NCI-H2029 (cell line): ENCODE measurements around the gene CCDC127.
"Not testable (repeated sequence)": the region's sequence is repeated elsewhere in the genome, so short reads cannot be mapped to it uniquely, and the experiment has no call there.

Source experiments
- DNase-seq: peaks from one replicate; lab custom pipeline; 2025; lab: John Stamatoyannopoulos, UW

Gene CCDC127

GRCh38 chr5:233426-233825, 15.5 kb upstream of the CCDC127 start:
- not testable (repeated sequence) for DNase-seq

GRCh38 chr5:231661-232060, 13.7 kb upstream of the CCDC127 start:
- DNase-seq = no peak

GRCh38 chr5:230711-231110, 12.8 kb upstream of the CCDC127 start:
- no peak for DNase-seq

- no peak for DNase-seq
These were observed 10.9 kb upstream of the CCDC127 start for GRCh38 chr5:228886-229285.

GRCh38 chr5:227375-227774, 9.4 kb upstream of the CCDC127 start:
- not testable (repeated sequence) for DNase-seq

- DNase-seq = no peak
These were observed 7.4 kb upstream of the CCDC127 start for GRCh38 chr5:225334-225733.

- DNase-seq = no peak
These were observed 5.8 kb upstream of the CCDC127 start for GRCh38 chr5:223791-224190.

GRCh38 chr5:222951-223715, 5.2 kb upstream of the CCDC127 start:
- DNase-seq = not testable (repeated sequence)

- no peak for DNase-seq
These were observed 2.0 kb upstream of the CCDC127 start for GRCh38 chr5:219991-220390.

GRCh38 chr5:219460-219863, 1.5 kb upstream of the CCDC127 start:
- no peak for DNase-seq

GRCh38 chr5:218457-219291, 721 bp upstream of the CCDC127 start:
- no peak for DNase-seq

- DNase-seq = not testable (repeated sequence)
These were observed 1.9 kb downstream of the CCDC127 start for GRCh38 chr5:216076-216475.

GRCh38 chr5:215256-215655, 2.7 kb downstream of the CCDC127 start:
- DNase-seq = not testable (repeated sequence)

- DNase-seq = no peak
These were observed 4.1 kb downstream of the CCDC127 start for GRCh38 chr5:213803-214395.

GRCh38 chr5:208449-209114, 9.4 kb downstream of the CCDC127 start:
- DNase-seq = no peak

- no peak for DNase-seq
These were observed 10.4 kb downstream of the CCDC127 start for GRCh38 chr5:207599-207998.

- DNase-seq = no peak
These were observed 10.9 kb downstream of the CCDC127 start for GRCh38 chr5:206927-207536.

- no peak for DNase-seq
These were observed 11.5 kb downstream of the CCDC127 start for GRCh38 chr5:206406-206805.

GRCh38 chr5:204966-205670, 12.8 kb downstream of the CCDC127 start:
- DNase-seq = no peak

GRCh38 chr5:204462-204861, 13.5 kb downstream of the CCDC127 start:
- no peak for DNase-seq

- DNase-seq = no peak
These were observed 14.0 kb downstream of the CCDC127 start for GRCh38 chr5:204001-204400.
